GM19395 (cell line): ENCODE measurements around the gene NRIP1.

Experiments used
- ATAC-seq: cut with Tn5 transposase; IDR thresholded peaks from one replicate; pipeline ENCODE4 v1.9.1; 2021; ENCODE audit warnings: mild to moderate bottlenecking, moderate library complexity; ENCODE audit not compliant: unreplicated experiment

NRIP1 gene

DNA sequence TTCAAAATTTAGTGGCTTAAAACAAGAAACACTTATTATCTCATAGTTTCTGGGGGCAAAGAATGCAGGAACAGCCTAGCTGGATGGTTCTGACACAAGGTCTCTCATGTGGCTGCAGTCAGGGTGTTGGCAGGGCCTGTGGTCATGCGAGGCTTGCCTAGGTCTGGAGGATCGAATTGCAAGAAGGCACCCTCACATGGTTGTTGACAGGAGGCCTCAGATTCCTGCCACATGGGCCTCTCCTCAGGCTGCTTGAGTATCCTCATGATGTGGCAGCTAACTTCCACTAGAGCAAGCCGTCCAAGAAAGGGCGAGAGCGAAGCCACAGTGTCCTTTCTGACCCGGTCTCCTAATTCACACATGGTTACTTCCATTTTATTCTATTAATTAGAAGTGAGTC is 6.2 kb upstream of the NRIP1 start:
- no peak for ATAC-seq

DNA sequence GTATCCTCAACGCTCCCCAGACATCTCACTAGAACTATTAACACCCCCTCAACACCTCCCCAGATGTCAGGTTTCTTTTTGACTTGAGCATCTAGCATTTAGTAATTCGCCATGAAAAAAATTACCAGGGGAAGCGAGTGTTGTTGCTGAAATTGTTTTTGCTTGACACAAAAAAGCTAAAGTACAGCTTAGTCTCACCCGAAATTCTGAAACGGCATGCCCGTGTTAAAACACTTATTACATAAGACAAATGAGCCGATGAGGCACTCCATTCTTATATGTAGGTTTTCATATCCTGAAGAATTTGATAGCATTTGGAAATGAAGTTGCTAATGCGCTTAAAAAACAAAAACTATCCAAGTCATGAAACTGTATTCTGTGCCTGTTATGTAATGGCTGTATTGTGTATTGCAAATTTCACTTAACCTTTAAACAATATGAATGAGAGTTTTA is 1.3 kb upstream of the NRIP1 start:
- ATAC-seq: no peak

DNA sequence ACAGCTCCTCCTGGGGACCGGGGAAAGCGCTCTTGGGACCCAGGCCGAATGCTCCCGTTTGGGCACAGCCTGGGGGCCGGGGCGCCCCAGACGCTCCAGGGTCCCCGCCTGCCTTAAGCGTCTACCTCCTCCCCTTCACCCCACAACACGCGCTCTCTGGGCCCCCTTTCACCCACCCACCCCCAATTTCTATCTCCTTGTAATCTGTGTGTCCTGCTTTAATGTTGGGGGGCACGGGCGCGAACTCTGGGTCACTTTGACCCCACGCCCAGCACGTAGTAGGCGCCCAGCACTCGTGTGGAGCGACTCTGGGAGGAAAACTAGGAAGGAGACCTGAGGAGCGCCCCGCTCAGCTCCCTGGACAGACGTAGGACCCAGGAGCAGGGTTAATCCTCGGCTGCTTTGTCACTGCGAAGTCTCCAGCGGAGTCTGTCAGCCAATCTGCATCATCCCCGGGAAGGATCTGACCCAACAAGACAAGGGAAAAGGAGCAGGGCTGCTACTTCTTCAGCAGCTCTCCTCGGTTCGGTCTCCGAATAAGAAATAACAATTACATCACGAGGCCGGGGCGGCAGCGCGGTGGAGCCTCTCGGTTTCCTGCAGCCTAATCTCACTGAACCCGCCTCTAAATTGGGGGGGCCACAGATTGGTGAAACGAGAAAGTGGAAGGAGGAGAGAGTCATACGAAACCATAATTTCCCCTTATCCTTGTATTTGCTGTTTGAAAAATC is 757 bp upstream of the NRIP1 start:
- ATAC-seq: peak; percentile 40

DNA sequence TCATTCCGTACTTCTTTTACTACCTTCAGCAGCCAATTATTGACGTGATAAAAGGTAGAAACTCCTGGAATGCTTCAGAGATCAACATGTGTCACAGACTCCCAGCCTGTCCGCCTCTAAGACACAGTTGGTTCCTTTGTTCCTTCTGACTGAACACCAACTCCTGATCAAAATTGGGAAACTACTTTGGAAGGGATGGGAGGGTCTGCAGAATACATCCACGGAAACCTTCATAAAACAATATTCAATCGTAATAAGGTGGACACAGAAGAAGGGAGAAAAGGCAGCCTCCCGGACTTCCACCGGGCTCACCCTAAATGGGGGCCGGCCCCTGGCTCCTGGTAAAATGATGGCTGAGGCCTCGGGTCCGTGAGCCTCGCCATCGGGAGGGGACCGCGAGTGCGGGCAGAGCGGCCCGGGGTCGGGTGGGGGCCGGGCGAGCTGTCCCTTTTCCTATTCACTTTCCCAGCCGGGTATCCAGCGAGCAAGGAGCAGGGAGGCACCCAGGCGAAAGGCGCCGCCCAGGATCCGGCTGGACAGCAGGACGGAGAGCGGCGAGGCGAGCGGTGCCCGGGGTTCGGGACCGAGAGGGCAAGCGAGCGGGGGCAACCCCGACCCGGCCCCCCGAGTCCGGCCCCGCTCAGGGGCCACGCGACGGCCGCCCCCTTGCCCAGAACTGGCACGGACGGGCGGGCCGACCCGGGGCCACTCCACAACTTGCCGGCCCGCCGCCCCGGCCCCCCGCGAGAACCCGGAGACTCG is 805 bp downstream of the NRIP1 start:
- peak; percentile 7 for ATAC-seq

DNA sequence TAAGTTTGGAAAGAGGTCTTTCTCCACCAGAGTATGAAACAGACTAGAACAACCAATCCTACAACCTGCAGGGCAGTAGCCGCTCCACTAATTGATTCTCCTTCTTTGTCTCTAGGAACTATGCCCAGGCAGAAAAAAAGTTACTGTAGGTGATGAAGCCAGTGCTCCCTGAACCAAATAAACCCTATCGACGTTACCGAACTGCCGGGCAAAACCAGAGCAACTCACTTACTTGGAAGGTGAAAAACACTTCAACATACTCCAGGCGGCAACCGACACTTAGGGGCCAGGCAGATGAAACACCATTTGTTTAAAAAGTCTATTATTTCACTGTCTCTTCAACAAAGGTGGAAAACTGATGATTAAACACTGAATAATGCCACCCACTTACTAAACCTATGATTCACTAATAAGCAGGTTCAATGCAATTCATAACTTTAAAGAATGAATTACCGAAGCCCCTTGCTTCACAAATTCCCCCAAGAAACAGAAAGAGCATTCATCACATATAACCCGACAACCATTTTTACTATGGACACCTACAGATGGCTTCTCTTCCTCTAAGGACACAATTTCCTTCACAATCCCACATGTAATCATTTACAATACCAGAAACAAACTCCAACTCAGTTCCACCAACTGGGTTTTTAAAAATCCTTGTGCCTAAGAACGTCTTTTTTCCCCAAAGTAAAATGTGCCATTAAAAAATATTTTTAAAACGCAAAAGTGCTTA is 1.6 kb downstream of the NRIP1 start:
- ATAC-seq: no peak

DNA sequence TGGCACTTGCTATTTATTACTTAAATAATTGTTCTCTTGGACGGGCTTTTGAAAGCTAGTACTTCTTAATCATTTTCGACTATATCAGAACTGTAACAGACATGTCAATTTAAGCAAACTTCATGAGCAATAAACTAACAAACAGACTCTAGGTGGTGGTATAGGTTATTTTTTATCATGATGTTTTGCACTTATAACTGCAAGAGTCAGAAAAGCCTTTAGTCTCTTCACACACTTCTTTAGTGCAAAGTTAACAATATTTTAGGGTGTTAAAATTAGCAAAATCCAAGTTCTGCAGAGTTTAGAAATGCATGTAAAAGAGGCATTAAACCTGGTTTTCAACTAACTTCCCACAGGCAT is 2.2 kb downstream of the NRIP1 start:
- no peak for ATAC-seq

DNA sequence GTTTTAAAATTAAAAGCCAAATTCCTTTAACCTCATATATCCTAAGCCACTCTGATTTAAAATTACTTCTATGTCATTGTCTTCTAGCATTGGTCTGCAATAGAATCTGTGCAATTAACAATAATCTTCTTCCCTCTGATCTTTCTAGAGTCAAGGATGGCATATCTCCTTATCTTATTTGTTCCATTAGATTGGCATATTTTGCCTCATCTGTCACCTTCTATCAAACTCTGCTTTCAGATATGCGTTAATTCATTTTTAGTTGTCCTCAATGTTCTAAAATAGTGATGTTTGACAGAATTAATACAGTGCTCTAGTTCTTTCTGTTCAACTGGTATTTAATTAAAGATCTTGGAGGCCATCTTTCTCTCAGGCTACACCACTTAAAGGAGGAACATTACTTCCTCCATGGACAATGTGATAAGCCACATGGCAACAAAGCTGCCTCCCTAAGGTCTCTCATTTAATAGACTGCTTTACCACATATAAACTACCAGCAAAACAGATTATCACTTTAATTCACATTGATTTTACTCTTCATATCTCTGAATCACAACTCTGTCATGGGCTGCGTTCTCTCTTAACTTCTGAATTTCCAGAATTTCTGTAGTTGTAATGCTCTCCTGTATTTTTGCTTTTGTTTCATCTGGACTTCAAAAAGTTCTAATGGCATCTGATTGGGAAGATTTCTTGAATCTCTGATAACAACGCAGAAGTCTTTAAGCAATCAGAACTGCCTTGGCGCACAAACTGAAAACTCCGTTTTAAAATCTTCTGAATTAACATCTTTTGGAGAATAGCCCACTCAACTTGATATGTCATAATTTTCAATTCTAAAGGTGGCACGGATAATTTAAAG is 2.8 kb downstream of the NRIP1 start:
- no peak for ATAC-seq

DNA sequence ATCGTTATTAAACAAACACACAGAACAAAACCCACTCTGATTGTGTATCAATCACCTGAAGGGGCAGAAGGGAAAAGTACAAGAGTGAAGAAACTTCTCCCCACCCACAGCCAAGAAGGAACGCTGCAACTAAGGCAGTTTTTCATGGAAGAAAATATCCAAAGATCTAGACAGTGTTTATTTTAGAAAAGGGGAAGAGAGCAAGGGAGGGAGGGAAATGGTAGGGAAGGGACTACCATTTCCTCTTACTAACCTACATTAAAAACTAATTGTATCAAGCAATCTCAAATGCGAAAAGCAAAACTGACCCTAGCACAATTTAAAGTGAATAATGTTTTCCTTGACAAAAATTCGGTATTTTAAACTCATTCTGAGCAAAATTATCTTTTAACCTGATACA is 3.5 kb downstream of the NRIP1 start:
- ATAC-seq: no peak

DNA sequence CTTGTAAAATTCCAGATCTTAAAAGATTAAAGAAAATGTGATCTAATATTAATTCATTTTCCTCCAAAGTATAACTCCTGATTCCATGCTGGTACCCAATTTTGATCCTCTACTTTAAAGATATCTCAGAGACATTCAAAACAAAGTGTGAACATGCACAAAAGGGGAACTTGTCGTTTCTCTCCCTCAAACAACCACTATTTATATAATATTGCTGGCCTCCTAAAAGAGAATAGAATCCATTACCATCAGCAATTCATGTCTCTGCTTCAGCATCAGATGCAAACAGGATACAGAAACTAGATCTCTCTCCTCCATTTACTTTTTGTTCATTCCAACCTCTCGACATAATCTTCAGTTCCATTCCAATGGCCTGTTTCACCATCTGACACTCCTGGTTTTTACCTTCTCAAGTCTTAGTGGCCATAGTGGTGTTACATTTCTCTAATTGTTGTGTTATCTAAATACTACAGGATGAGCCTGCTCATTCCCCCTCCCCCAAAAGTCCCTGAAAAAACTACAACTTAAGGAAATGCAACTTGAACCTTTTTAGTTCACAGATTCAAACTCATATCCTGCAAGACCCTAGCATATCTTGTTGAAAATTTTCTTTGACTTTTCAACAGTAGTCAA is 4.1 kb downstream of the NRIP1 start:
- no peak for ATAC-seq

DNA sequence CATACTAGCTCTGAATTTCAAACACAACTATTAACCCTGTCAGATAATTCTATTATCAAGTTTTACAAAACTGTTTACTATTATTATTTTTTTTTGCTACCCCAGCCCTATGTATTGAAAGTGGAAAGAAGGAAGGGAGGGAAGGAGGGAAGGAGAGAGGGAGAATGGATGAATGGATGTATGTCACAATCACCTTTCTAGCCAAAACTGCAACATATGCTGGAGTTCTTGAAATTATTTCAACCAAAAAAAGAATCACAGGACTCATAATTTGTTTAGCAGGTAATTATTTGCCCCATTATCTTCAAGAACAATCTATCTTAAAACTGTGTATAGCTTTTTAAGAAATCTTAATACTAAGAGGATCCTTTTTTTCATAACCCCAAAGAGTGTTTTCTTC is 5.4 kb downstream of the NRIP1 start:
- ATAC-seq: no peak

DNA sequence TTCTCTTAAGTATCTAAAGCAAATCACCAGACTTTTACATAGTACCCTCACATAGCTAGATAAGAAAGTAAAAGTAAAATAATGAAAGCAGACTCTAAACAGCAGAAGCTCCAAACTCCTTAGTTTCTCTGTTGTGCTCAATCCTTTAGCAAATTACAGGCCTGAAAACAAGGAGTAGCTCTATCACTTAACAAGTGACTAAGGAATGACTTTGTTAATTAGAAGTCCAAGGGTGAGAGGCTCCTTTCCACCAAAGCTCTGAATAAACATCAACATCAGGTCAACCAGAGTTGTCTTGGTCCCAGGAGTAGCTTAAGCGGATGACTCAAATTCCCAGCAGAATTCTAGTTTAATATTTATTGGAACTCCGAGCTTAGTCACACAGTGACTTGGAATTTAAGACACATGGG is 5.9 kb downstream of the NRIP1 start:
- peak; percentile 39 for ATAC-seq

DNA sequence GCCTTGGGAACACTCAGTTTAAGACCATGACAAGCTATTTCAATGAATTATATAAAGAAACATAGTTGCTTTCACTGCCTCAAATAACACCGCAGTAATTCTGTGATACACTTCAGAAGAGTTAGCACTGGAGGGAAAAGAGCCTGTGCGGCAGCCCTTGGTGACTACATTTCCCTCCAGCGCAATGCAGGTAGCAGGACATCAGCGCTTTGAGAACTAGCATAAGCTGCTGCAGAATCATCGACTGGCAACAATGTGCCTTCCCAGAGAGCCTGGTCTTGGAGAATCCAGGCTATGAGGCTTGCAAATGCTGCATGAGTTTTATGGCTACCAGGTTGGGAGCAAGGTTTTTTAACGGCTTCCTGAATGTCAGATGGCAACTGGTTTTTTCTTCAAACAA is 7.5 kb downstream of the NRIP1 start:
- ATAC-seq: no peak

DNA sequence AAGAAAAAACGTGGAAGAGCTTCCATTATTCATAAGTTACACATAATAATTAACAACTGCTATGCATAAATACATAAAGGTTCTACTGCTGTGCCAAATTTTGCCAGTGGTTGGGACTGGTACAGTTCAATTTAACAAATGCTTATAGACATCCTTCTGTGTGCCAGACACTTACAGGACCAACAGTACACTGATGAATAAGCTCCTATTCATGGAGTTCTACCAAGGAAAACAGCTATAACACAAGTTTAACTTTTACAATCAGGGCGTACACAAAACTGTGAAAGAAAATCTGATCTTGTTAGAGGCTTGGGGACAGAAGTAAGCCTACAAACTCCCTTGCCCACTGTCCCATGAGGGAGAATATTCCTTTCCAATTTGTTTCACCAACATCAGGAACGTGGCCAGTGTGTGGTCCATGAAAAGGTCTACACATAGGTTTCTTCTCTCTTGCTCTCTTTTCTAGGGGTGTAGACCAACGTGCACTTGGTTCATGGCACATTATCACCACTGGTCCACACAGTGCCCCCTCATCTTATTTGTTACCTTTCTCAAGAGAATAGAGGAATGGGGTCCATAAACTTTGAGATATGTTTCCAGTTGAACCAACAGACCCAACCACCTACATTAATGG is 10.1 kb downstream of the NRIP1 start:
- no peak for ATAC-seq

DNA sequence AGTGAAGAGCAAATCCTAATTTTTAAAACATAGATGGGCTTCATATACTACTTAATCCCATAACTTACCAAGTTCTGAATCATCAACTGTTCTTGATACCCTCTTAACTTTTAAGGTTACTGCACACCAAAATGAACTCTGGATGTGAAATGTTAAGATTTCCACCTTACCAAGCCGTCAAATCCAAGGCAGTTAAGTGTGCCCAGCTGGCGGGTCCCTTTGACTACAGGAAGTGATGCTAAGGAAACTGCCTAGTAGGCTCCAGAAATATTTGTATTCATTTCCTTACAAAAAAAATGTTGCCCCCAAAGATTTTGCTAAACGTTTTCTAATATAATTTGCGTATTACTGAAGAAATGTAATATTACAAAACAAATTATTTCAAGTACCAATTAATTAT is 10.7 kb downstream of the NRIP1 start:
- ATAC-seq: no peak

DNA sequence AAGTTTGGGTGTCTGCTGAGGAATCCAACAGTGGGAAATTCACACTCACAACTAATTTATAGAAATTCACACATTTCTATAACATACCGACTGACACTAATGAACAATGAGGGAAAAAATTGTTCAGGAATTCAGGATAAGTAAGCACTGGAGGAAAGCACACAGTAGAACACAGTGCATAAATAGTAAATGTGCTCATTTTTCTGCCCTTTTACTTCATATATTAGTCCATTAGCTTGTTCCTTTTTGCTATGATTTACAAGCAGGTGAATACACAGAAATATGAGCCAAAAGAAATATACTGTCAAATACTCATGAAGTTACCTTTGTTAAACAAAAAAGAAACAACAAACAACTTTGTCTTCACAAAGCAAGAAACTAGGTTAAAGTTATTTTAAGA is 11.3 kb downstream of the NRIP1 start:
- no peak for ATAC-seq

DNA sequence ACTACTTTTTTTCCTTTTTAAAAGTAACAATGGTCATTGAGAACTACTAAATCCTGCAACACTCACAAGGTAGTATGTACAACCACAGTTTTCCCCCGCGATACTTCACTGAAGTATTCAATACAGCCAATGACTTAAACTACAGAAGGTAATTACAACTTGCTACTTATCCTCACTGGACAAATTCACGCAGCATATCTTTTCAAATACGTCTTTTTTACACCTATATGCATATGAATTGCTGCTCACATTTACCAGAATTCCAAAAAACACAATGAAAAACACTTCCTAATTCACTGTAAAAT is 12.4 kb downstream of the NRIP1 start:
- peak; percentile 21 for ATAC-seq

DNA sequence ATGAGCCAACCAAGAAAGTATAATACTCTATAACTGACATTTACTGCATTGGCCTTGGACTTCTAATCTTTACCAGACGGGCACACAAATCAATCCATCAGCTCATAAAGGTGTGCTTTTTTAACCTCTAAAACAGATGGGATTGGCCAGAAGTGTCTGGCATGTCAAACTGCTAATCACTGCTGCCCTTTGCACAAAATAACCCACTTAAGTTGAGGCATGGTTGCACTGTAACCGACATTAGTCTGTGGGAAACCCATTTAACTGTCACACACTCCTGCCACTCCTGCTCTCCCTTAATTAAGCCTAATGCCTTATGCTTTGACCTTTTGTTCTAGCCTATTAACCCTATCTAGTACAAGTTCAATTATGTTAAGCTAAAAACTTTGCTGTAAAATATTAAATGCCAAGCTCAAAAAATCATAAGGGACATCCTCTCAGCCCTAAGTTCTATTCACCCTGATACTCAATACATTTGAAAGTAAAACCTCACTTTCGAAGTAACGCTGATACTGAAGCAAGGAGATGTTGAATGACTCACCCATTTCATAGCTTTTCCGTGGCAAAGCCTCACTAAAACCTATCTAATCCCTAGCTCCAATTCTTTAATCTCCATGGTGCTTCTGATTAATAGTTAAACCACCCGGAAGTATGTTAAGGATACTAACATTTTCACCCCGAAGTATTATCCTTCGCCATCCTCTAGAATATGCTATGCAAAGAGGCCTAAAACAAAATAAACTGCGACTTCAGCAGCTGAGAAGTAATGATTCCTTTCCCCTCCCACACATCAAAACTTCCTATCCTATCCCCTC is 12.9 kb downstream of the NRIP1 start:
- peak; percentile 81 for ATAC-seq

DNA sequence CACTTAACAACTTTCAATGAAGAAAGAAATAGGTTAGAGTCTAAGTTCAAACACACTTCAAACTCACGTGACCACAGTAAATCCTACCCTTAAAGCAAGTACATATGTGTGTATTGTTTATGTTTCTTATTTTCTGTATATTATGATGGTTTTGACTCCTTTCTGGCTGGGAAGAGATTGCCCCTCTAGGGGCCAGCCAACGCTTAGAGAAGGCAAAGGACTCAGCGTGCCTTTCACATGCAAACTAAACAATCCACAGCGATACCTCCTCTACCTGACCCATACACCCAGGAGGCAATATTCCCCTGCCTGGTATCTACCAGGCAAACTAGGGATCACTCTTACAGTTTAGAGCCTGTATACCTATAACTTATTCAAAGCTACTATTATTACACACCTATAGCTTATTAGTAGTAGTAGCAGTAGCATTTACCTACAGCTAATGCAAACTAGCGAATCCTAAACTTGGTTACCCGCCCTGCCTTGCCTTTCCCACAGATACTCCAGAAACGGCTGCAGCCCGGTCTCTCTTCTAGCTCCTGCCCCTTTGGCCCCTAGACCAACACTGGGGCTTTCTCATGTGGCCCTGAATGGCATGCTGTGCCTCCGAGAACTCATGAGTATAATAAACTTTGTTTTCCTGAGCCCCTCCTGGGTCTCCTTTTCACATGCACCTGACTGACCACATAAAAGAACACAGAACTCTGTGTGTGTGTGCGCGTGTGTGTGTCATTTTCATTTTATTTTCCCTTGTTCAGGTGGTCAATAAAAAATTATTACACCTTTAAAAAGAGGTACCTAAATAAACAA is 14.0 kb downstream of the NRIP1 start:
- ATAC-seq: no peak

DNA sequence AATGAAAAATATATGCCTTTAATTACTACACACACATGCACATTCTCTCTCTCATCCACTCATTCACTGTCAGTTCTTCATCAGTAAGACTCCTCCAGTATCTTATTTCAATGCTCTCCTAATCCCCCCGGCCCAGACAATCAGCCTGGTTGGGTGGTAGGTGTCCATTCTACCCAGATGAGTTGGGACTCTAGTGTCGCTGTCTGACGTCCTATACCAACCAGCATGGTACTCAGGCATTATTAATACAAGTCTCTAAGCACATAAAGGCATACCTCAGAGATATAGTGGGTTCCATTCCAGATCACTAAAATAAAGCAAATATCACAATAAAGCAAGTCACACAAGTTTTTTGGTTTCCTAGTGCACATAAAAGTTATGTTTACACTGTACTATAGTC is 19.8 kb downstream of the NRIP1 start:
- no peak for ATAC-seq
